Embryonic facial prominence (tissue), 1 donor: ENCODE measurements around the gene NRXN3.

ENCODE experiments used
- DNase-seq: peaks from one replicate; pipeline ENCODE4 v3.0.0-alpha.2; 2016; ENCODE audit errors: extremely low spot score

Gene NRXN3

DNA sequence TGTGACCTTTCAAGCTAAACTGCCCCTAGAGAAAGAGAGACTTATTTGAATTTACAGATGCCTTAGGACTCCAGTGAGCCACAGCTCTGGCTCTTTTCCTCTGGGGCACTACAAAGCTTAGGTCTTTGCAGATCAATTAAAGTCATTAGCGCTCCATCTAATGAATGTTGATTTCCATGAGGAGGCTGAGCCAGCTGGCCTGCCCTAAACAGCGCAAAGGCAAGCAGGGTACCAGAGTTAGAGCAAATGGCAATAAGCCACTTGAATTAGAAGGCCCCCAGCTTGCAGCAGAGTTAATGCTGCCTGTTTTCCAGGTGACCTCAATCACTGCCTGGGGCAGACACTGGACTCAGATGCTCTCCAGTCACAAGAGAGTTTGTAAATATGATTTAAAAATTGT lies 1345.8 kb downstream of the NRXN3 start:
- DNase-seq = no peak

DNA sequence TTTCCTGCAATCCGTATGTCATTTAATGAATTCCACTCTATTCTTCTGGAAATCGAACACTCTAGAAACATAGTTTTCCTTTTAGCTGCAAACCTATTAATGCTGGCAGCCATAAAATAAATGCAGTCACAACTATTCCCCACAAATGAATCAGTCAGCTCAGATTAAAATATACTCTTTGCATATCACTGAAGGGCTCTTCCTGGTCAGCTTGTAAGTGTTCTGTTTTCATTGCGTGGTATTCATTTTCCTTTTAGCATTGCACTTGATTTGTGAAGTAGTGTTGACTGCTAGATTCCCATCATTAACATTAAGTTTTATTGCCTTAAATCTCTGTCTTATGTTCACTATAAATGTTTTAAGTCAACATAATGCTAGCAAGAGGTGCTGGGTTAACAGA lies 1355.2 kb downstream of the NRXN3 start:
- DNase-seq = no peak

- DNase-seq = no peak
Measured at GRCh38 chr14:79528828-79529416, 1358.7 kb downstream of the NRXN3 start.

DNA sequence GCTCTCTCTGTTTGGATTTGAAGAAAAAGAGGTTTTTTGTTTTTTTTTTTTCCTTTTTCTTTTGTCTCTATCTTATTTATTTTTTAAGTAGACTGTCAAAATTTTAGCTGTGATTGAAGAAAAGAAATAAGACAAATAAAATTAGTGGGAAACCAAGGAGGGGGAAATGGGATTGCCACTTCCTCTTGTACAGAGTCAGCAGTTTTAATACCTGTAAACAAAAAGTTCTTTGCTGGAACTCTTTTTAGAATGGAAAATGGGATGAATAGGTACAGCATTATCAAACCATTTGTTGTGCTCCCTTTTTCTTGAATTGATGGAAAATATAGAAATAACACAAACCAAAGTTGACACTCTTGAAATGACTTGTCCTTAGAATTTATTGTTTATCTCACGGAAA lies 1360.4 kb downstream of the NRXN3 start:
- no peak for DNase-seq

DNA sequence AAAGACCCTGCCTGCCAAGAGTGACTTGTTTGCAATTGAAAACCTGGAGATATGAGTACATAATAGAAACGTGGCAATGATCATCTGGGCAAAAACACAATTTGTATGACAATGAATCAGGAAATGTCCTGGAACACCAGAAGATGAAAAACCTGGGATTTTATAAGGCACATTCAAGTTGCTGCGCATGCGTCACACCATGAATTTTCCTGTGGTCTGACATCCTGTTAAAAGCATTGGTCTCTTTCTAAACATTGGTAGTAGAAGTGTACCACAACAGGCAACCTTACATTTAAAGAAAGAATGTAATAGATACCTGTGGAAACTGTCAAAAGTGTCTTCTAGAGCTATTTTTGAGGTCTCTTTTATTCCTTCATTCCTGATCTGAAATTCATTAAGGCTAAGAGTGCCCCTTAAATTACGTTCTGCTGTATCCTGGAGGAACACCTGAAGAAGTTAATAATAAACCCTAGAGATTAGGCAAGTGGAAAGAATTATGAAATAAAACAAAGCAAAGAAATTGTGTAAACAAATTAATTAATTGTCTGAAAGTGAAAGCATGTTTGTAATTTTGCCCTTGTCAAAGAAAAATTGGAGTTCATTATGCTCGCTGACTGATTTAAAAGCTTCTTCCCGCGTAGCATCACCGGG lies 1364.7 kb downstream of the NRXN3 start:
- no peak for DNase-seq

DNA sequence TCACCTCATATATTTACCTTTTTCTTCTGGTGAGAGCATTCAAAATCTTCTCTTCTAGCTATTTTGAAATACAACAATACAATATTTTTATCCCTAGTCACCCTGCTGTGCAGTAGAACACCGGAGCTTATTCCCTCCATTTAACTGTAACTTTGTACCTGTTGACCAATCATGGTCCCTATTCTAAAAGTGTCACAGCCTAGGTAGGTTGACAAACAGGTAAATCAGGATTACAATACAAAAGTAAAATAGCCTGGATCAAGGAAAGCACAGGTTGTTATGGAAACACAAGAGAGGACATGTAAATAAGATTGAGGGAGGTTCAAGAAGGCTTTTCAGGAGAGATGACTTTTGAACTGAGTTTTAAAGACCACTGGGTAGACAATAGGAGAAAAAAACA lies 1370.2 kb downstream of the NRXN3 start:
- no peak for DNase-seq

- DNase-seq = no peak
Measured at GRCh38 chr14:79542121-79542520, 1371.9 kb downstream of the NRXN3 start.

GRCh38 chr14:79543348-79543747 lies 1373.2 kb downstream of the NRXN3 start:
- DNase-seq = no peak

GRCh38 chr14:79543967-79544697 lies 1374.0 kb downstream of the NRXN3 start:
- DNase-seq = no peak

DNA sequence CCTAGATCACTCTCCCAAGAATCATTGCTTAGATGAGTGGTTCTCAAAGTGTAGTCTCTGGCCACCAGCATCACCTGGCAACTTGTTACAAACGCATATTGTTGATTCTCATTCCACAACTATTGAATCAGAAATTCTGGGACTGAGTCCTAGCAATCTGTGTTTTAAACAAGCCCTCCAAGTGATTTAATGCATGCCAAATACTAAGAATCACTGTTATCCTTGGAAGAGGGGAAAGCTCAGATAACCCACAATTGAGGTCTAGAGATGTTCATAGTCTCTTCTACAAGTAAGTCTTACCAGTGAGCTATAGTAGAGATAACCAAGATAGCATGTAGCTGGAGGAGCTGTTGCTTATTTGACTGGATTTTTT lies 1374.5 kb downstream of the NRXN3 start:
- no peak for DNase-seq

DNA sequence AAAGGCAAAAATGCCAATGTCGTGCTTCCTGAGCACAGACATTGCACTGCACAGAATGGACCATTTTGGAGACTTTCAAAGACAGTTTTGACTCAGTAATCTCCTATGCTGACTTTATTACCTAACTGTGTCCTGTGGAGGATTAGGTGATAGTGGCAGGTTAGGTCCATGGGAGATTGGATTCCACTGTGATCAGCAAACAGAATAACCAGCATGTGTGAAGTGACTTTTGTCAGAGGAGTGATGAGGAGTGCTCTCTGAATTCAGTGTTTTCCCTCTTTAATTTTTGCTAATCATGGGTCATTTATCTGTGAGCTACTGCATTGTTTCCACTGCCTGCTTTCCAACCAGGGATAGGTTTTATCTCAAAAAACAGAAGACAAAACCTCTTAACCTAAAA lies 1378.7 kb downstream of the NRXN3 start:
- DNase-seq = no peak

- DNase-seq = no peak
Measured at GRCh38 chr14:79549515-79549914, 1379.3 kb downstream of the NRXN3 start.

- DNase-seq = no peak
Measured at GRCh38 chr14:79551523-79551922, 1381.3 kb downstream of the NRXN3 start.

DNA sequence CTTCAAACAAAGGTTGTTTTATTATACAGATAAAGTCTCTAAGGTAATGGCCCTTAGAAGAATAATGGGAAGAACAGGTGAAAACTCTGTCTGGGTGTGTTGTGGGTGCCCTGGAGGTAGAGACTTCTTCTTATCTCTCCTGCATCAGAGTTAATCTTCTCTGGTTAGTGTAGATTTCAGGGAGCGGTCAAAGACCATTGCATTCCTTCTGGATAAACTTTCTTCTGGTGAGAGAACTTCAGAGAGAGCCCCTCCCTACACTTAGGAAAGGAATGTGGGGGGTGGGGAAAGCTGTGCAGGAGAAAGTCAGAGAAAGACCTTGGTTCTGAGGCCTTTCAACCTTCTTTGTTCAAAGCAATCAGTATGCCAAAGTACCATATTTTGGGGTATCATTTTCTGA lies 1382.6 kb downstream of the NRXN3 start:
- DNase-seq = no peak

- DNase-seq = no peak
Measured at GRCh38 chr14:79554816-79555215, 1384.6 kb downstream of the NRXN3 start.

DNA sequence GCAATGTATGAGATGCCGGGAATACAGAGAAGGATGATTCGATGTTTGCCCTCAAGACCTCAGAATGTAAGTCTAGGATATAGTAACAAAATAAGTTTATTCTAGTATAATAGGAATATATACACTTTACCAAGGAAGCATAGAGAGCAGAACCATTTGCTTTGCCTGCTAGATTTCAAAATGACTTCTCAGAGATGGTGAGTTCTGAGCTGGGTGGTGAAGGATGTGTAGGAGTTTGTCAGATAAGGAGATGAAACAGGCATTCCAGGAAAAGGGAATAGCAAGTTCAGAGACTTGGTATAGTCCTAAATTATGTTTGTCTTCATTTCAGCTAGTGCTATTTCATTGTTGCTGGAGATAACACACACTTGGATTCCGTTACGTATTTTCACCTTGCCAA lies 1385.3 kb downstream of the NRXN3 start:
- DNase-seq = no peak

- DNase-seq = no peak
Measured at GRCh38 chr14:79557309-79557708, 1387.1 kb downstream of the NRXN3 start.

DNA sequence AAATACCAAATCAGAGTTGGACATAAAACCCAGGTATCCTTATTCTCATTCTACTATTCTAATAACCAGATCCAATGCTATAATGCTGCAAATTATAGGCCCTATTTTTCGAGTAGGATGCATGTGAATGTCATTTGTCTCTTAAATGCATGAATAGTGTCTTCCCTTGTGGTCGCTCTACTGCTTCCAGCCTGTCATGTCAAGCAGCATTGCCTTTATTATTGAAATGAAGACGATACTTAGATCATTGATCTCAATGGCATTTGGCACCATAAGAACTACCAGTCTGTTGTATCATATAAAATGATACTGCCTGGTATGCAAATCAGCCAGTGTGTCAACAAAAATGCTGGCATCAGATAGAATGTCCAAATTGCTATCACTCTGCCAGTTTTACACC lies 1392.0 kb downstream of the NRXN3 start:
- DNase-seq = no peak

DNA sequence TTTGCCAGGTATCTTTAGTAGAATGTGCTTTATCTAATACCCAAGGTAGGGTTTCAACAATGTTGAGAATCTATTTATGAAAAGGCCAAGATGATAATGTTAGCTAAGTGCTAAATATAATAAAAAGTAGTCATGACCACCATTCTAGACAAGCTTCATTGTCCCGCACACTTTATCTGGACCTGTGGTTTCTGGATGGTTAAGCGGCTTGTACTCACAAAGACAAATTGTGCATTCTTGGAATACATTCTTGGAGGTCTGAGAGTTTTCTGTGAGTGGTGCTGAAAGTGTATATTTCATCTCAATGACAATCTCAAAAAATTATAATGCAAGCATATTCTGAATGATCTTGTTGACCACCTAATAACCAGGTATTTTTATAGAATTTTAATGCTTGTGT lies 1394.2 kb downstream of the NRXN3 start:
- DNase-seq = no peak

- DNase-seq = no peak
Measured at GRCh38 chr14:79567306-79567705, 1397.1 kb downstream of the NRXN3 start.

DNA sequence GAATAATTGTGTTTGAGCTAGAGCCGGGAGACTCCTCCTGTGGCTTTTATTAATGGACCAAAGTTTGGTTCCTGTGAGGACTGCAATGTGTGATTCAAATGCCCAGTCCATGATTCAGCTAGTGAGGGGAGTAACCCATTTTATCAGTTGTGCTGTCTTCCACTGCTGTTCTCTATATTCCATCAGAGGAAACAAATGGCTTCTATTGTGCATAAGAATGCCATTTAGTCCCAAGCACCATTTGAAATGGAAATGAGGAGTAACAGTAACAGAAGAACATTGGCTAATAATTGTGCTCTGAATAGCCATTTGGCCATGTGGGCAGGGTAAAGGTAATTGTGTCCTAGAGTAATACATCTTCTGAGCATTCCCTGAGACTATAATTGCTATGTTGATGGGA lies 1398.4 kb downstream of the NRXN3 start:
- no peak for DNase-seq

GRCh38 chr14:79569072-79569471 lies 1398.9 kb downstream of the NRXN3 start:
- no peak for DNase-seq

DNA sequence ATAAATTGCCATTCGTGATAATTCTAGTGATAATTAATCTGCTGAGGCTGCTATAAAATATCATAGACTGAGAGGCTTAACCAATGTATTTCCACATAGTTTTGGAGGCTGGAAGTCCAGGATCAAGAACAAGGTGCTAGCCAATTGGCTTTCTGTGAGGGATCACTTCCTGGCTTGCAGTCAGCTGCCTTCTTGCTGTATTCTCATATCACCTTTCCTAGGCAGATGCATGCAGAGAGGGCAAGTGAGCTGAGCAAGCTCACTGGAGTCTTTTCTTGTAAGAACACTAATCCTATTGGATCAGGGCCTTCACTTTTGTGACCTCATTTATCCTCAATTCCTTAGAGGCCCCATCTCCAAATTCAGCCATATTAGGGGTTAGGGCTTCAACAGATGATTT lies 1400.5 kb downstream of the NRXN3 start:
- DNase-seq = no peak
